SK-N-SH (cell line): ENCODE data around the gene IARS2. TPM values are rescaled to one million over a fixed set of nuclear protein-coding genes. Genes with fewer than 3 reads are reported as not detected.

ENCODE experiments used
- CTCF ChIA-PET: fragments of 300-600, 350-600 bp; formaldehyde crosslinking; extraction: SDS; loops from one replicate; lab custom pipeline; 2021; lab: Yijun Ruan, JAX
- POLR2A ChIA-PET: fragments of 350-600 bp; sonication (Branson Sonifier 250); formaldehyde crosslinking; extraction: SDS; loops from one replicate; lab custom pipeline; 2020; ENCODE audit warnings: antibody characterized with exemption, inconsistent platforms; lab: Yijun Ruan, JAX
- DNase-seq: peaks from one replicate; pipeline ENCODE4 v3.0.0; 2012
- H2AFZ ChIP-seq: fragments of 200-600 bp; sonication (generic); 2 replicates; pipeline ENCODE4 v1.8.1; 2016; ENCODE audit warnings: antibody characterized with exemption, mild to moderate bottlenecking, low read depth
- H3F3A ChIP-seq: fragments of 200-600 bp; sonication (generic); replicated peaks from 2 replicates; pipeline ENCODE3; 2016; ENCODE audit warnings: antibody characterized with exemption, mild to moderate bottlenecking; ENCODE audit not compliant: insufficient read depth
- H3K27ac ChIP-seq, 2 experiments: fragments of 200-500 bp in 1 of 2; fragments of 200-600 bp in 1 of 2; sonication (Bioruptor generic) in 1 of 2; sonication (generic), shearing (Covaris generic) in 1 of 2; 2 replicates each; pipeline versions ENCODE4 v1.5.1 to v1.6.1; 2014 to 2016; ENCODE audit warnings: low read depth in 2 of 2, inconsistent platforms in 1 of 2, low read length in 1 of 2, mild to moderate bottlenecking in 1 of 2, mixed read lengths in 1 of 2
- H3K27me3 ChIP-seq: fragments of 200-600 bp; sonication (generic), shearing (Covaris generic); 2 replicates; pipeline ENCODE4 v1.6.1; 2016; ENCODE audit warnings: mixed run types; ENCODE audit not compliant: insufficient read depth
- H3K36me3 ChIP-seq, 2 experiments: fragments of 200-500 bp in 1 of 2; fragments of 200-600 bp in 1 of 2; sonication (Bioruptor generic) in 1 of 2; sonication (generic) in 1 of 2; replicated peaks in 1 of 2; 2 replicates each; pipeline versions ENCODE3 to v1.5.1; 2014 to 2016; ENCODE audit warnings: low read length in 1 of 2, mild to moderate bottlenecking in 1 of 2; ENCODE audit not compliant: insufficient read depth in 2 of 2, control insufficient read depth in 1 of 2
- H3K4me1 ChIP-seq, 2 experiments: fragments of 200-500 bp in 1 of 2; fragments of 200-600 bp in 1 of 2; sonication (Bioruptor generic) in 1 of 2; sonication (generic), shearing (Covaris generic) in 1 of 2; 2 replicates each; pipeline versions ENCODE4 v1.5.1 to v1.6.1; 2014 to 2016; ENCODE audit warnings: low read depth in 1 of 2, low read length in 1 of 2, mixed run types in 1 of 2; ENCODE audit not compliant: insufficient read depth in 2 of 2, control insufficient read depth in 1 of 2
- H3K4me2 ChIP-seq: fragments of 200-600 bp; sonication (generic), shearing (Covaris generic); 2 replicates; pipeline ENCODE4 v1.6.1; 2017; ENCODE audit warnings: mixed run types
- H3K4me3 ChIP-seq, 2 experiments: fragments of 200-500 bp in 1 of 2; fragments of 200-600 bp in 1 of 2; sonication (Bioruptor generic) in 1 of 2; sonication (generic), shearing (Covaris generic) in 1 of 2; 2 replicates each; pipeline versions ENCODE4 v1.5.1 to v1.8.1; 2014 to 2016; ENCODE audit warnings: low read depth in 2 of 2, inconsistent platforms in 1 of 2, low read length in 1 of 2, mild to moderate bottlenecking in 1 of 2, mixed read lengths in 1 of 2, moderate library complexity in 1 of 2
- H3K79me2 ChIP-seq: fragments of 200-600 bp; sonication (generic); 2 replicates; pipeline ENCODE4 v1.8.1; 2017; ENCODE audit warnings: mild to moderate bottlenecking; ENCODE audit not compliant: insufficient read depth
- H3K9ac ChIP-seq: fragments of 200-600 bp; sonication (generic); 2 replicates; pipeline ENCODE4 v1.6.1; 2017; ENCODE audit warnings: mixed run types
- H3K9me2 ChIP-seq: fragments of 200-600 bp; sonication (generic); 2 replicates; pipeline ENCODE4 v1.6.1; 2017; ENCODE audit warnings: mixed run types
- H3K9me3 ChIP-seq: fragments of 200-600 bp; sonication (generic); 2 replicates; pipeline ENCODE4 v1.6.1; 2017; ENCODE audit warnings: mixed run types, mild to moderate bottlenecking, moderate library complexity
- H4K20me1 ChIP-seq: fragments of 200-600 bp; sonication (generic); 2 replicates; pipeline ENCODE4 v1.6.1; 2017; ENCODE audit warnings: mild to moderate bottlenecking, mixed run types; ENCODE audit not compliant: insufficient read depth
- CHD2 ChIP-seq: fragments of 150-350 bp; IDR thresholded peaks from 2 replicates; pipeline ENCODE4 v1.6.1; 2018; ENCODE audit warnings: low read length; ENCODE audit not compliant: partially characterized antibody
- EP300 ChIP-seq, 2 experiments: IDR thresholded peaks; 2 replicates each; pipeline versions ENCODE4 v1.4.0 to v1.6.1; 2012; ENCODE audit warnings: borderline replicate concordance in 1 of 2, low read depth in 1 of 2, low read length in 1 of 2
- FOXJ3 ChIP-seq: sonication (generic); formaldehyde crosslinking; IDR thresholded peaks from 2 replicates; pipeline ENCODE4 v1.5.1; 2020; ENCODE audit warnings: mild to moderate bottlenecking, missing genetic modification reagents
- GABPA ChIP-seq: IDR thresholded peaks from 2 replicates; pipeline ENCODE4 v1.4.0; 2012; ENCODE audit warnings: low read depth, mild to moderate bottlenecking
- JUND ChIP-seq: IDR thresholded peaks from 2 replicates; pipeline ENCODE4 v1.4.0; 2012
- MXI1 ChIP-seq: IDR thresholded peaks from 2 replicates; pipeline ENCODE4 v1.6.1; 2012; ENCODE audit warnings: mild to moderate bottlenecking, low read depth, low read length, improper control_type of control experiment
- NFIC ChIP-seq: IDR thresholded peaks from 2 replicates; pipeline ENCODE4 v1.4.0; 2012; ENCODE audit warnings: borderline replicate concordance
- RFX5 ChIP-seq: IDR thresholded peaks from 2 replicates; pipeline ENCODE4 v1.6.1; 2012; ENCODE audit warnings: mild to moderate bottlenecking, improper control_type of control experiment, low read length
- SMC3 ChIP-seq: IDR thresholded peaks from 2 replicates; pipeline ENCODE4 v1.6.1; 2012; ENCODE audit warnings: low read depth, low read length, improper control_type of control experiment
- TCF12 ChIP-seq: IDR thresholded peaks from 2 replicates; pipeline ENCODE4 v1.4.0; 2012
- YY1 ChIP-seq: IDR thresholded peaks from 2 replicates; pipeline ENCODE4 v1.4.0; 2012; ENCODE audit warnings: low read depth, mild to moderate bottlenecking
- WGBS: methylation state at CpG from one replicate; pipeline ENCODE4 v1.1.6; 2017; ENCODE audit warnings: low lambda C conversion rate; 5-methylcytosine and 5-hydroxymethylcytosine counted together
- polyA plus RNA-seq, 3 experiments: library from polyadenylated mRNA; depleted of rRNA; stranded (reverse); fragments of >200 nt; gene quantifications; 2 replicates each; pipeline ENCODE4 v1.2.3, GENCODE V29; 2012
- TF ChIP-seq, protein P1 (sequence below): fragments of 150-350 bp; IDR thresholded peaks from 2 replicates; pipeline ENCODE4 v1.6.1; 2017; ENCODE audit warnings: antibody characterized with exemption, low read length, low read depth, borderline replicate concordance
- TF ChIP-seq, protein P2 (sequence below): fragments of 150-350 bp; IDR thresholded peaks from 2 replicates; pipeline ENCODE4 v1.6.1; 2016; ENCODE audit warnings: mild to moderate bottlenecking, low read depth, low read length
- TF ChIP-seq, protein P3 (sequence below): IDR thresholded peaks from 2 replicates; pipeline ENCODE4 v1.4.0; 2012; ENCODE audit warnings: low read depth
- TF ChIP-seq, protein P4 (sequence below): IDR thresholded peaks from 2 replicates; pipeline ENCODE4 v1.4.0; 2012; ENCODE audit warnings: low read depth, borderline replicate concordance
- TF ChIP-seq, protein P5 (sequence below): IDR thresholded peaks from 2 replicates; pipeline ENCODE4 v1.4.0; 2012; ENCODE audit warnings: low read depth, borderline replicate concordance

Gene IARS2
- polyA plus RNA-seq, 1 of the 3 experiments (the other 2 are of a cell fraction) = 25.7 TPM

DNA sequence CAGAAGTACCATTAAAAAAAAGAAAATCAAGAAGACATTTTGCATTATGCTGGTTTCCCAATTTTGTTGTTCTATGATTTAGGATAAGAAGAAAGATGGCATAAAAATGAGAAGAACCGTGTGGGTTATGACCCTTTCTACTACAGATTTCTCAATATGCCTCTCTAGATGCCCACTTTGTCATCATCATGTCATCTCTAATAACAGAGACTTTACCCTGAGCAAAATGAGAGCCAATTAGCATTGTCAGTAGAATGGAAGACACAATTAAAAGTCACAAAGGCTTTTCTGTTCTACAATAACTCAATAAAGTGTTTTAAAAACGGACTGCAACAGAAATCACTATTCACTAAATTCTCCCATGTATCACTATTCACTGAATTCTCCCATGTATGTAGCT is 92.8 kb downstream of the IARS2 start:
- H3K36me3 ChIP-seq = peaks cover 40 to 83% of the 10 kb centered on the region in 2 experiments
- ChIA-PET POLR2A (interaction anchor here (0.7 kb wide), 1 partner anchor 26 kb away, joined by 3 read pairs; no protein-coding TSS in a partner anchor), CTCF (interaction anchor here (1.4 to 2.6 kb wide), 4 partner anchors 11 to 590 kb away, joined by 3 to 15 read pairs (median 8); no protein-coding TSS in a partner anchor)
- H3K4me2 ChIP-seq = no peak overlapping the region
- H3F3A ChIP-seq = peaks cover 15% of the 10 kb centered on the region
- no peaks in the 10 kb centered on the region for H3K79me2 ChIP-seq
- H3K9me2 ChIP-seq = no peaks in the 10 kb centered on the region
- no peak for DNase-seq
- H3K27ac ChIP-seq = no peak overlapping the region
- peaks cover 0 to 10% of the 10 kb centered on the region in 2 experiments; a peak in 1 of 4 replicates for H3K4me1 ChIP-seq
- no peaks in the 10 kb centered on the region for H3K9me3 ChIP-seq
- 65% methylated on average over 2 of the region's 2 CpGs for WGBS
- no peak overlapping the region for H3K9ac ChIP-seq
- H3K4me3 ChIP-seq = no peak overlapping the region
- no peaks in the 10 kb centered on the region for H3K27me3 ChIP-seq
- H2AFZ ChIP-seq = no peak overlapping the region
- H4K20me1 ChIP-seq = no peaks in the 10 kb centered on the region
- TF ChIP-seq, protein P1, sequence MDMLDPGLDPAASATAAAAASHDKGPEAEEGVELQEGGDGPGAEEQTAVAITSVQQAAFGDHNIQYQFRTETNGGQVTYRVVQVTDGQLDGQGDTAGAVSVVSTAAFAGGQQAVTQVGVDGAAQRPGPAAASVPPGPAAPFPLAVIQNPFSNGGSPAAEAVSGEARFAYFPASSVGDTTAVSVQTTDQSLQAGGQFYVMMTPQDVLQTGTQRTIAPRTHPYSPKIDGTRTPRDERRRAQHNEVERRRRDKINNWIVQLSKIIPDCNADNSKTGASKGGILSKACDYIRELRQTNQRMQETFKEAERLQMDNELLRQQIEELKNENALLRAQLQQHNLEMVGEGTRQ = no peak
- TF ChIP-seq, protein P2, sequence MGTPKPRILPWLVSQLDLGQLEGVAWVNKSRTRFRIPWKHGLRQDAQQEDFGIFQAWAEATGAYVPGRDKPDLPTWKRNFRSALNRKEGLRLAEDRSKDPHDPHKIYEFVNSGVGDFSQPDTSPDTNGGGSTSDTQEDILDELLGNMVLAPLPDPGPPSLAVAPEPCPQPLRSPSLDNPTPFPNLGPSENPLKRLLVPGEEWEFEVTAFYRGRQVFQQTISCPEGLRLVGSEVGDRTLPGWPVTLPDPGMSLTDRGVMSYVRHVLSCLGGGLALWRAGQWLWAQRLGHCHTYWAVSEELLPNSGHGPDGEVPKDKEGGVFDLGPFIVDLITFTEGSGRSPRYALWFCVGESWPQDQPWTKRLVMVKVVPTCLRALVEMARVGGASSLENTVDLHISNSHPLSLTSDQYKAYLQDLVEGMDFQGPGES = no peak
- TF ChIP-seq, protein P3, sequence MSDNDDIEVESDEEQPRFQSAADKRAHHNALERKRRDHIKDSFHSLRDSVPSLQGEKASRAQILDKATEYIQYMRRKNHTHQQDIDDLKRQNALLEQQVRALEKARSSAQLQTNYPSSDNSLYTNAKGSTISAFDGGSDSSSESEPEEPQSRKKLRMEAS = no peak
- TF ChIP-seq, protein P4, sequence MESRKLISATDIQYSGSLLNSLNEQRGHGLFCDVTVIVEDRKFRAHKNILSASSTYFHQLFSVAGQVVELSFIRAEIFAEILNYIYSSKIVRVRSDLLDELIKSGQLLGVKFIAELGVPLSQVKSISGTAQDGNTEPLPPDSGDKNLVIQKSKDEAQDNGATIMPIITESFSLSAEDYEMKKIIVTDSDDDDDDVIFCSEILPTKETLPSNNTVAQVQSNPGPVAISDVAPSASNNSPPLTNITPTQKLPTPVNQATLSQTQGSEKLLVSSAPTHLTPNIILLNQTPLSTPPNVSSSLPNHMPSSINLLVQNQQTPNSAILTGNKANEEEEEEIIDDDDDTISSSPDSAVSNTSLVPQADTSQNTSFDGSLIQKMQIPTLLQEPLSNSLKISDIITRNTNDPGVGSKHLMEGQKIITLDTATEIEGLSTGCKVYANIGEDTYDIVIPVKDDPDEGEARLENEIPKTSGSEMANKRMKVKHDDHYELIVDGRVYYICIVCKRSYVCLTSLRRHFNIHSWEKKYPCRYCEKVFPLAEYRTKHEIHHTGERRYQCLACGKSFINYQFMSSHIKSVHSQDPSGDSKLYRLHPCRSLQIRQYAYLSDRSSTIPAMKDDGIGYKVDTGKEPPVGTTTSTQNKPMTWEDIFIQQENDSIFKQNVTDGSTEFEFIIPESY = no peak
- no peak for TF ChIP-seq RFX5
- TF ChIP-seq GABPA = no peak
- no peak for TF ChIP-seq MXI1
- no peak for TF ChIP-seq JUND
- no peak for TF ChIP-seq TCF12
- TF ChIP-seq YY1 = no peak
- TF ChIP-seq NFIC = no peak
- TF ChIP-seq, protein P5, sequence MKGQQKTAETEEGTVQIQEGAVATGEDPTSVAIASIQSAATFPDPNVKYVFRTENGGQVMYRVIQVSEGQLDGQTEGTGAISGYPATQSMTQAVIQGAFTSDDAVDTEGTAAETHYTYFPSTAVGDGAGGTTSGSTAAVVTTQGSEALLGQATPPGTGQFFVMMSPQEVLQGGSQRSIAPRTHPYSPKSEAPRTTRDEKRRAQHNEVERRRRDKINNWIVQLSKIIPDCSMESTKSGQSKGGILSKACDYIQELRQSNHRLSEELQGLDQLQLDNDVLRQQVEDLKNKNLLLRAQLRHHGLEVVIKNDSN = no peak
- TF ChIP-seq CHD2 = no peak
- TF ChIP-seq SMC3 = no peak
- TF ChIP-seq FOXJ3 = no peak
- TF ChIP-seq EP300 (IDR thresholded peaks at IDR 0.05; ENCODE audit: borderline replicate concordance in 1 of 2, low read depth in 1 of 2, low read length in 1 of 2) = no peak
- TF ChIP-seq, all 33 proteins: peak for 0
